ENCODE data around the gene KIF24.
A peak's percentile ranks its signal among the peaks of the same experiment; 100 is the strongest.
"Not testable (repeated sequence)": the region's sequence is repeated elsewhere in the genome, so short reads cannot be mapped to it uniquely, and the experiment has no call there.

KIF24 gene, protein sequence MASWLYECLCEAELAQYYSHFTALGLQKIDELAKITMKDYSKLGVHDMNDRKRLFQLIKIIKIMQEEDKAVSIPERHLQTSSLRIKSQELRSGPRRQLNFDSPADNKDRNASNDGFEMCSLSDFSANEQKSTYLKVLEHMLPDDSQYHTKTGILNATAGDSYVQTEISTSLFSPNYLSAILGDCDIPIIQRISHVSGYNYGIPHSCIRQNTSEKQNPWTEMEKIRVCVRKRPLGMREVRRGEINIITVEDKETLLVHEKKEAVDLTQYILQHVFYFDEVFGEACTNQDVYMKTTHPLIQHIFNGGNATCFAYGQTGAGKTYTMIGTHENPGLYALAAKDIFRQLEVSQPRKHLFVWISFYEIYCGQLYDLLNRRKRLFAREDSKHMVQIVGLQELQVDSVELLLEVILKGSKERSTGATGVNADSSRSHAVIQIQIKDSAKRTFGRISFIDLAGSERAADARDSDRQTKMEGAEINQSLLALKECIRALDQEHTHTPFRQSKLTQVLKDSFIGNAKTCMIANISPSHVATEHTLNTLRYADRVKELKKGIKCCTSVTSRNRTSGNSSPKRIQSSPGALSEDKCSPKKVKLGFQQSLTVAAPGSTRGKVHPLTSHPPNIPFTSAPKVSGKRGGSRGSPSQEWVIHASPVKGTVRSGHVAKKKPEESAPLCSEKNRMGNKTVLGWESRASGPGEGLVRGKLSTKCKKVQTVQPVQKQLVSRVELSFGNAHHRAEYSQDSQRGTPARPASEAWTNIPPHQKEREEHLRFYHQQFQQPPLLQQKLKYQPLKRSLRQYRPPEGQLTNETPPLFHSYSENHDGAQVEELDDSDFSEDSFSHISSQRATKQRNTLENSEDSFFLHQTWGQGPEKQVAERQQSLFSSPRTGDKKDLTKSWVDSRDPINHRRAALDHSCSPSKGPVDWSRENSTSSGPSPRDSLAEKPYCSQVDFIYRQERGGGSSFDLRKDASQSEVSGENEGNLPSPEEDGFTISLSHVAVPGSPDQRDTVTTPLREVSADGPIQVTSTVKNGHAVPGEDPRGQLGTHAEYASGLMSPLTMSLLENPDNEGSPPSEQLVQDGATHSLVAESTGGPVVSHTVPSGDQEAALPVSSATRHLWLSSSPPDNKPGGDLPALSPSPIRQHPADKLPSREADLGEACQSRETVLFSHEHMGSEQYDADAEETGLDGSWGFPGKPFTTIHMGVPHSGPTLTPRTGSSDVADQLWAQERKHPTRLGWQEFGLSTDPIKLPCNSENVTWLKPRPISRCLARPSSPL (N-terminal part only)

DNA sequence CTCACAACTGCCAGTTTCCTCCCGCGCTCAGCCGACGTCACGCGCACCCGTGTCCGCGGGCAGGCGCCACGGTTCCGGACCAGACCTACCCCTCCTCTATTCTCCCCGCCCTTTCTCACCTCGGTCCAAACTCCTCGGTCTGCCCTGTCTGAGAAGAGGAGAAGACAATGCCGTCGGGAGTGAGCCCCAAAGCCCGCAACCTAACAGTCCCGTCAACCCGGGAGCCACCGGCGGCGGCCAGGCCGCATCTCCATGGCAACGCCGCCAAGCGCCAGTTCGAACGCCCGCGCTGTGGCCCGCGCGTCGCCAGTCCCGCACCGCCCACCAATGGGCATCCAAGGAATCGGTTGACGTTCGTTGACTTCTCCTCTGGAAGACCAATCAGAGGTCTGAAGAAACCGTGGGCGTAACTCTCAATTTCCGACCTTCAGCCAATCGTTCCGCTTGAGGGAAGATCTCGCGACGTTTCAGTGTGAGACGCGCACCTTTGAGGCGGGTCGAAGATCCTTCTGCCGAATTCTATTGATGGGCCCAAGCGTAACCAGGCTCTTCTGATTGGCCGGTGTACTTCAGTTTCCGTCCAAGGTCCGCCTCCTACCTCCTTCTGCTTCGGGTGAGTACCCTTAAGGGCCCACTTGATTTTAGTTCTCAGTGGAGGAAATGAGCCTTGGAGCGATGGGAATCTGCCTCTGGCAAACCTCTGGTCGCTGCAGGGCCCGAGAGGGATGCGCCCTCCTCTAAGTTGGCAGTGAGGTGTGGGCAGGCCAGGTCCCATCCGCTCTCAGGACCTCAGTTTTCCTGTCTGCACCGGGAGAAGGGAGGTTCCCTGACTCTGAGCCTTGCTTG is at the start of gene KIF24, which contains the start of gene NUDT2:
KIF24 (minus strand) TSS at position 282 of the 846 bp plus-strand sequence. CDS start 17,922 bp downstream, outside the sequence.
NUDT2 (plus strand) TSS at position 583 of the 846 bp plus-strand sequence. CDS start 9,471 bp downstream, outside the sequence.
- DNase-seq, result peak; percentile 100

DNA sequence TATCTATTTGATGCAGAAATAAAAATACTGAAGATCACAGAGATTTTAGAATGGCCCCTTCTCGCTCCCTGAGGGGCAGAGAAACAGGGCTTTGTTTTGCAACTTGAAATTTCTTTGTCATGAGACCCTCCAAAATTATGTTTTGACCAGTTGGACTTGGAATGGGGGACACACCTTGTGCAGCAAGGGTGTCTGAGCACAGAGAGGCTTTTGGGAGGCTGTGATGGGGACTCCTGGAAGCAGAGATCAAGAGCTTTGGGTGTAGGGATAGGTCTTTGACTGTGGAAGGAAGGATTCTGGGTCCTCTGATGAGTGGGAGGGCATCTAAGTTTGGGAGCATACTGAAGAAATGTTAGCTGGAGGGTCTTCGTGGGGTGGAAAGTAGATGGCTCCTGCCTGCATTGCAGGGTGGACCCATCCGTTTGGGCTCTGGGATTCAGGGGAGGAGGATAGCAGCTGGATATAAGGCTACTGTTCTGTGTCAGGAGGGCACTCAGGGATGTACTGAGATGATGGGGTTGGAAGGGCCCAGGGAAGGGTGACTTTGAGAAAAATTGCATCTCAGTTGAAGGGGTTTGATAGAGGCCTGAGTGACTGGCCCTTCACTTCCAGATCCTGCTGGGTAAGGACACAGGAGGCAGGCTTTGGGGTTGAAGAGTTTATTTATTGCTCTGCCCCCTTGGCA is 49.5 kb upstream of the KIF24 start:
- DNase-seq, result no peak

DNA sequence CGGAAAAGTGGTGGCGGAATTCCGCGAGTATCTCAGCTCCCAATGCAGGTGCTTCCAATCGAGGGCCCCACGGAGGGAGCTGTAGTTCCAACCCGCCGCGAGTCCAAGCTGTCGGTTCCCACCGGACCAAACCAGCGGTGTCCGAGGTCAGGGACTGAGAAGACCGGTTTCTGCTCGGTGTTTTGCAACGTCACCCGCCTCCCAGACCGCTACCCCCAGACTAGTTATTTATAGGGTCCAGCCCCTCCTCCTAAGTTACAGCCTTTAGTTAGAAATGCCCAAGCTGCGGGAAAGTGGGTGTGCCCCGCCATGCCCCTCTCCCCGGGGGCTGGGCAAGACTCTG is 48.3 kb upstream of the KIF24 start:
- DNase-seq, result peak in 1 of 2 experiments; percentile 83

DNA sequence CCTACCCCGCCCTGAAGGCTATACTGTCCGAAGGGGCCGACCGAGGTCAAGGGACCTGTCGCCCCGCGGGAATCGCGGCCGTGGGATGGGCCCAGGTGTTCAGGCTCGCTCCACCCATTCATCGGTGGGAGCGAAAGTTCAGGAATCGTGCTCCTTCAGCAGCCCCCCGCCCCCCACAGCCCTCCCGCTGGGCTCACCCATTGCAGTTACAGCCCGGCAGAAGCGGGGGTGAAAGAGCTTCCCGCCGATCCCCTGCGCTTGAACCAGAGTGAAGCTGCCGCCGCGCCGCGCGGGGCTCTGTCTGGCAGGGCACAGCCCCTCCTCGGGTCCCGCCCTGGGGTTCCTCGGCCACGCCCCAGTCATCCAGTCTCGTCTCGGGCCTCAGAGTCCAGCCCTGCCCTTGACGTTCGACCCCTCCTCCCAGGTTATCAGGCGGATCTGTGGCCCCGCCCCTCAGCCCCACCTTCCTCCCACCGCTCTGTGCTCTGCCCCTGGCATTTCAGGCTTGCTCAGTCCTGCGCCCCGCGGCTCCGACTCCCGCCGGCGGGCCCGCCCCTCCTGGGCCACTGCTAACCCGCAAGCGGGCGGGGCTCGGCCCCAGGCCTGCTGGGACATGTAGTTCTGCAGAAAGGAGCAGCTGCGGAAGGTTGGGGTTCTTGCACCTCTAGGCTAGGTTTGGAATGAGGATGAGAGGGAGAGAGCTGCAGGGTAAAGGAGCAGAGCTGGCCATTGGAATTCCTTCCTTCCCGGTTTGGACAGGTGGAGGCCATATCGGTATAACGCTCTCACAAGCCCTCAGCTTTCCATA is 47.7 kb upstream of the KIF24 start, which contains the start of gene MYORG:
MYORG (minus strand) TSS at position 303 of the 808 bp plus-strand sequence. CDS start 3,955 bp downstream, outside the sequence.
- peak; percentile 94 to 99 for DNase-seq

DNA sequence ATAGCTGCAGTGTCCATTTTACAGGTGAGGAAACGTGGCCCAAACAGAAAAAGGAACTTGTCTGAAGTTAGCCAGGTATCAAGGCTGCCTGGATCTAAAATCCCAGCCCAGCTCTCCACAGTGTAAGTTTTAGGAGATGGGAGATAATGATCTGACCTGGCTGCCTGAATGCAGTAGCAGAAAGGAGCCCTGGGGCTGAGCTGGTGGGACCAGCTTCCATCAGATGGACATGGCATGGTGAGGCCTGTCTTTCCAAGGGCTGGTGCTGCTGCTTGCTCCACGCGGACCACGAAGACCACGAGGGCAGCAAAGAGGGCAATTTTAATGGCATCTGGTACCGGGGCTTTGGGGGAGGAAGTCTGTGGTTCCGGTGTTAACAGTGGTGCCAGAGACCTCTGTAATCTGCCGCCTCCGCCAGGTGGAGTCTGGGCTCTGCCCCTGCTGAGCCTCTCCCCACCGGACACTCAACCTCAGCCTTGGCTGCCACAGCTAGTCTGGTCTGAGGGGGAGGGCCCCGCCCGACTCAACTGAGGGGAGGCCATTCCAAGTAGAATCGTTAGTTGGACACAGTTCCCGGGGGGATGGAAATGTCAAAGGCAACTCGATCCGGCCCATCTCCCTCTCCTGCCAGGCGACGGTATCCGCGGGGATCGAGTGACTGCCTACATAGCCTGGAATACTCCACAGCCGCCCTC is 47.0 kb upstream of the KIF24 start:
- peak; percentile 44 to 58 for DNase-seq

DNA sequence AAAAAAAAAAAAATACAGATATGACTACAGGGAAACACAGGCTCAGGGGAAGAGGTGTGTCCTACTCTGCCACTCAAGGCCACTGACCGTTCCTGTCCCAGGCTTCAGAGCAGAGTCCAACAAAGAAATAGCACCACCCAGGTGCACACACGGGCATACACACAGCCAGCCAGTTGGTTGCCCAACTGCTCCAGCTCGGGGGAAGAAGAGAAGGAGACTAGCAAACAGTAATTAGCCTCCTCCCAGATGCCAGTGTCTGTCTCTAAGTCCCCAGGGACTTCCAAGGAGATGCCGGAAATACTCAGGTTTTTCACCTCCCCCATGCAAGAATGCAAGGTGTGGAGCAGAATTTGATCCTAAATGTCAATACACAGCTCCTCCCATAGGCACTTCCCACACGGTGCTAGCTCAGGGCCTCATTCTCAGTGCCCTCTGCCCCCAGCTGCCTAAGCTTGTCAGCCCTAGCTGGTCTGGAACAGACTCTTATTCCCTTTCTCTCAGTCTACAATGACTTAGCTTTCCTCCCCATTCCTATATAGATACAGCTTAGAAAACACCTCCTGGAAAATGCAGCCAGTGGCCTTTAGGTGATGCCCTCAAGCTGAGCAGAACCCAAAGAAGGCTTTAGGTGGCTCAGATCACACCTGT is 46.0 kb upstream of the KIF24 start:
- DNase-seq, result peak; percentile 41 to 45

DNA sequence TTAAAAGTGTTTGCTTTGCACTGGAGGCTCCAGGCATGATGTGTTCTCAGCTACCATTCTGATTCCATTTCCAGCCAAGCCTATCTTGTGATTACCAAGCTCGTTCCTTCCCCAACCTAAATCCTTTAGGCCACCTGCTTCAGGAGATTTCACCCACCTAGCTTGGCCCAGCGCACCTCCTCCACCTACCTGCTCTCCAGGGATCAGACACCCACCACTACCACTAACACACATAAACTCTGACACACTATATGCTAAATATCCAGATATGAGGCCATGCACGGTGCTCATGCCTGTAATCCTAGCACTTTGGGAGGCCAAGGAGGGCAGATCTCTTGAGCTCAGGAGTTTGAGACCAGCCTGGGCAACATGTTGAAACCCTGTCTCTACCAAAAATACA is 45.3 kb upstream of the KIF24 start:
- no peak for DNase-seq

DNA sequence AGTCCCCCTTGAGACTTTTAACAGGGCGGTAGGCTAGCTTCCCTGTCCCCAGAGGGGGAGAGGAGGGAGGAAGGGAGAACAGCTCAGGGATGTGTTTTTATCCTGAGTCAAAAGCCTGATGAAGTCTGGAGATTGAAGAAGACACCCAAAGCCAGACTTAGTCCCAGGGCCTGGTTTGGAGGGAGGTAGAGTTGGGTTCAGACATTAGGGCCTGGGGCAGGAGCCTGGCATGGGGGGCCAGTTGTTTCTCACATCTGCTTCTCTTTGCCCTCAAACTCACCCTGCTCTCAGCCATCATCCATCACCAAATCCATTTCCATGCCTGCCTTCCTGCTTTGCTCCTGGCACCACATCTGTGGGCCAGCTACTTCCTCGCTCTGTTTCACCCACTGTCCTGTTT is 44.7 kb upstream of the KIF24 start:
- no peak for DNase-seq

DNA sequence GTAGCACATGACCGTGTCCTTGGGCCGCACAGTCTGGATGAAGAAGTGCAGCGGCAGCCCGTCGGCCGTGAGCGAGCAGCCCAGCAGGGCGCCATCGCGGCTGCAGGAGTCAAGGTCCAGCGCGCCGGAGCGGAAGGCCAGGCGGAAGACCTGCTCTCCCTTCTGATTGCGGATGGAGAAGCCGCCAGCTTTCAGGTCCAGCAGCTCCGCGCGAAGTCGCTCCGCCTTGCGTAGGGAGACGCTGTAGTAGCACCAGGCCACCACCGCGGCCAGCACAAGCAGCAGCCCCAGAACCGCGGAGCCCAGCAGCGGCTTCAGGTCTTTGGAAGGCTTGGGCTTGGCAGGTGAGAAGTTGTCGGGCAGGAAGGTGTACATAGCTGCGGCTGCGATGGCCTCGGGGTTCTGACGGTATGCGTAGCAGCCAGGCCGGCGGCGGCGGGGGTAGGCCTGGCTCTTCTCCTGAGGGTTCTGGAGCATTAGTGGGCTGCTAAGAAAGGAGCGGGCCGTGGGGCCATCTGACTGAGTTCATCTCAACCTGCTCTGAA is 43.5 kb upstream of the KIF24 start:
- DNase-seq, result no peak

DNA sequence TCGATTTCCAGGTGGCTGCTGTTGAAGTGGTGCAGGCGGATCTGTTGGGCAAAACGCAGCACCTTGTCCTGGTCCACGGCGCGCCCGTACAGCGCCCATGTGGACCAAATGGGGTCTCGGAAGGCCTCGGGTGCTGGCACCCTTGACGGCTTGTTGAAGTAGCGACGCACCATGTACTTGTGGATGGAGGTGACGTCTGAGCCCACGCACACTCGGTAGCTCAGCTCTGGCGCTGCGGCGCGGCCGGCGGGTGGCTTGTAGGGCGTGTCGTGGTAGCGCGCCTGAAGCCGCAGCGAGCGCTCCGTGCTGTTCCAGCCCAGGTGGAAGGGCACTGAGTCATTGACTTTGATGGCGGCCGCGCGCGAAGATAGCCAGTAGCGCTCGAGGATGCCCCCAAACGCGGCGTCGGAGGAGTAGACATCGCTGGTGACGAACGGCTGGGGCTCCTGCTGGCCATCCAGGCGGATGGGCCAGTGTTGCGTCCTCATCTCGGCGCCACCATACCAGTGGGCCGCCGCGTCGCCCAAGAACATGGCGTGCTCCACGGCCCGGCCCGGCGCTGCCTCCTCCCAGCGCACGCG is 42.9 kb upstream of the KIF24 start:
- DNase-seq, result no peak

DNA sequence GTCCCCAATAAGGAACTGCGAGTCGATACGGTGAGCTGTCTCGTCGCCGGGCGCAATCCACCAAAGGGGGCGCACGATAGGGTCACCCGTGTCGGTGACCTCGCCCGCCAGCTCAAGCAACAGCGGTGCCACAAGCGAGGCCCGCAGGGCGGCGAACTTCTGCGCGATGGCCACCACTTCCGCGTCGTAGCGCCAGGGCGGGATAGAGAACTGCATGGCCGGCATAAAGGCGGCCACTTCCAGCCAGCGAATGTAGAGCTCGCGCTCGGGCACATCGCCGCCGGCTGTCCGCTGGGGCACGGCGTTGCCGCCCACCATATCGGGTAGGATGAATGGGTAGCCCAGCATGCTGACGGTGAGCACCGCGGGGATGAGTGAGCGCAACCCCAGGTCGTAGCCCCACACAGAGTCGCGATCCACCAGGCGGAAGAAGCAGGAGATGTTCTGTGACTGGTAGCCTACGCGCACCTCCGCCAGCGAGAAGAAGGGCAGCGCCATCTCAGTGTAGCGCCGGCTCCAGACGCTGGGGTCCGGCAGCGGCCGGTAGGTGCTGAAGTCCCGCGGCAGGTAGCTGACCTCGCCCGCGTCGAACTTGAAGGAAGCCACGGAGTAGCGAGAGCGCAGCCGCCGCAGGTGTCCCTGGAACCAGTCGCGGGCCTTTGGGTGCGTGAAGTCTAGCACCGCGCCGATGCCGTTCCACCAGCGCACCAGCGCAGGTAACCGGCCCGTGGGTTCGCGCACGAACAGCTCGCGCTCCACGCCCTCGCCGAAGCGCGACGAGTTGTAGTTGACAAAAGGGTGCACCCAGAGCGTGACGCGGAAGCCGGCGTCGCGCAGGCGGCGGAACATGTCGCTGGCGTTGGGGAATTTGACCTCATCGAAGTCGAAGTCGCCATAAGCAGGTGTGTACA is 42.2 kb upstream of the KIF24 start:
- DNase-seq, result no peak

DNA sequence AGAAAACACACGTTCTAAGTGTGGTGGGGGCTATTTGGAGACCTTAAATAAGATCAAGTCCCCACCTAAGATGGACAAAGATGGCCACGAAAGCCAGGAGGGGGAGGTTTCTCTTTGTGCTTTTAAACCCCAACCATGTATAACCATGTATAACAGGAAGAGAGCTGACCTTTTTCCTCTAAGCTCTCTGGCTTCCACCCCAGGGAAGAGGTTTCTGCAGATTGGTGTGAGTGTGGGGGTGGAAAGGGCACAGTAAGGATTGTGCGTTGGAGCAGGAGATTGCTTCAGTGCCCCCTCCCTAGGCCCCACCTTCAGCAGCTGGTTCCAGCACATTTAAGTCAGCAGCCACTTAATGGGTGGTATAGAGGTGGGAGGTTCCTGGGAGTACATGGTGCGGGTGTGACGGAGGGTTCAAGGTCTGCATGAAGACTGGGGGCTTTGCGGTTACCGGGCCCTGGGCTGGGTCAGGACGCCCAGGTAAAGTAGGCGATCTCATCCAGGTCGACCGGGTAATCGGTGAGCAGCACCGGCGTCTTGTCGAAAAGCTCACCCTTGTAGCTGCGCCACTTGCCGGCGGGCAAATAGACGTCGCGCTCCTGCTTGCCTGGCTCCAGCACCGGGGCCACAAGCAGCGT is 41.4 kb upstream of the KIF24 start:
- DNase-seq, result no peak

DNA sequence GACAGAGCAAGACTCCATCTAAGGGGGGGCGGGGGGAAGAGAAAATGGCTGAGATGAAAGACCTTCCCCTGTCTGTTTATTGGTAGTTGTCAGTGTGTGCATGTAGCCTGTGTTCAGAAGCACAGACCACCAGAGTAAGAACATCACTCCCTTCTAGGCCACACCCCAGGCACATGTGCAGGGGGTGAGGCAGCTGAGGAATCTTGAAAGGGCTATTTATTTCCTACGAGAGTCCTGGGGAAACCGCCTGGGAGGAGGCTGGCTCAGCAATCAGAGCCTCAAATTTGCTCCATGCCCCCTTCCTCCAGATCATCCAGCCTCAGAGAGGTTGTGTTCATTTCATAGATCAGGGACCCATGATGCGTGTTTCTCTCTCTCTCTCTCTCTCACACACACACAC is 40.6 kb upstream of the KIF24 start:
- DNase-seq, result no peak

DNA sequence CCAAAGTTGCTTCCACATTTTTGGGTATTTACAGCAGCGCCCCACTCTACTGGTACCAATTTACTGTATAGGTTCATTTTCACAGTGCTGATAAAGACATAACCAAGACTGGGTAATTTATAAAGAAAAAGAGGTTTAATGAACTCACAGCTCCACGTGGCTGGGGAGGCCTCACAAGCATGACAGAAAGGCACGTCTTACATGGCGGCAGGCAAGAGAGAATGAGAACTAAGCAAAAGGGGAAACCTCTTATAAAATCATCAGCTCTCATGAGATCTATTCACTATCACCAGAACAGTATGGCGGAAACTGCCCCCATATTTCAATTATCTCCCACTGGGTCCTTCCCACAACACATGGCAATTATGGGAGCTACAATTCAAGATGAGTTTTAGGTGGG is 39.7 kb upstream of the KIF24 start:
- not testable (repeated sequence) for DNase-seq

DNA sequence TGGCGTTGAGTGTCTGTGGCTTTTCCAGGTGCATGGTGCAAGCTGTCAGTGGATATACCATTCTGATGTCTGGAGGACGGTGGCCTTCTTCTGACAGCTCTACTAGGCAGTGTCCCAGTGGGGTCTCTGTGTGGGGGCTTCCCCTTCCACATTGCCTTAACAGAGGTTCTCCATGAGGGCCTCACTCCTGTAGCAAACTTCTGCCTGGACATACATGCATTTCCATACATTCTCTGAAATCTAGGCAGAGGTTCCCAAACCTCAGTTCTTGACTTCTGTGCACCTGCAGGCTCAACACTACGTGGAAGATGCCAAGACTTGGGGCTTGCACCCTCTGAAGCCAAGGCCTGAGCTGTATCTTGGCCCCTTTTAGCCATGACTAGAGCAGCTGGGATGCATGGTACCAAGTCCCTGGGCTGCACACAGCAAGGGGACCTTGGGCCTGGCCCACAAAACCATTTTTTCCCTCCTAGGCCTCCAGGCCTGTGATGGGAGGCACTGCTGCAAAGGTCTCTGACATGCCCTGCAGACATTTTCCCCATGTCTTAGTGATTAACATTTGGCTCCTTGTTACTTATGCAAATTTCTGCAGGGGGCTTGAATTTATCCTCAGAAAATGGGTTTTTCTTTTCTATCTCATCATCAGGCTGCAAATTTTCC is 38.8 kb upstream of the KIF24 start:
- DNase-seq, result not testable (repeated sequence)

DNA sequence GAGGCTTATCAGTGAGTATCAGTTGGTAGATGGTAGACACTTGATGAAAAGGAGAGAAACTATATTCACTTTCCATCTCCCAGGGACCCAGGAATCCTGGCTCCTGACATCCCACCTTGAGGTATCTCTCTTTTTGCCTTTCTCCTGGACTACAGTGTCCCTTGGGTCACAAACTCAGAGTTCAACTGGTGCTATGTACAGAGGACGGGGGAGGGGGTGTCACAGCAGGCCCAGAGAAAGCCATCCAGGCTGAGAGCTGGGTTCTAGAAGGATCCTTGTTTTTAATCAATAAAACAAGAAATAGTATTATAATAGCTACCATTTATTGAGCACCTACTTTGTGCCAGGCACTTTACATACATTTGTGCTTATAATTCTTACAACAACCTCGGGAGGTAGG is 37.3 kb upstream of the KIF24 start:
- DNase-seq, result no peak
